Measurements from ENCODE around the gene ATP9A.
"Not testable (repeated sequence)": the region's sequence is repeated elsewhere in the genome, so short reads cannot be mapped to it uniquely, and the experiment has no call there.

The ATP9A gene

DNA sequence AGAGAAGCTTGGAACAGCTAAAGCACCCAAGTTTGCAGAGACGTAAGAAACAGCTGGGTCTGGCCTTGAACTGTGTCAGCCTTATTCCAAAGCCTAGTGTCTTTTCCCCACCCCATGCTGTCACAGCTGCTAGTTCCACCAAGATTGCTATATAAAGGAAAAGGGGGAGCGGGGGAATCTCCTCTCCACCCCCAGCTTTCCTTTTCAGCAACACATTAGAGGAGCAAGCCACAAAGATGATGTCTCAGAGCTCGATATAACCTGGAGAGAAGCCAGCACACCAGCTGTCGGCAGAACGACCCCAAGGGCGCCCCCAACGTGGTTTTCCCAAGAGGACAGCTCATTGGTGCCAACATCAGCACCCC lies 36.5 kb downstream of the ATP9A start:
- Histone ChIP-seq H3K9me3 (ENCODE audit: control insufficient read depth, low read length) (no peaks in the 10 kb centered on the region), H3K9ac (no peak overlapping the region), H2AFZ (no peak overlapping the region), H3K79me2 (peaks cover 17% of the 10 kb centered on the region), H3K4me3 (ENCODE audit: low read depth, low read length) (no peak overlapping the region), H3K4me1 (no peaks in the 10 kb centered on the region), H3K27ac (no peak overlapping the region), H3K4me2 (ENCODE audit: low read length) (no peak overlapping the region), H3K36me3 (ENCODE audit: control insufficient read depth, insufficient read depth, low read length) (no peaks in the 10 kb centered on the region), H3K27me3 (ENCODE audit: control insufficient read depth, insufficient read depth, low read length) (no peaks in the 10 kb centered on the region)
- TF ChIP-seq, protein P1, sequence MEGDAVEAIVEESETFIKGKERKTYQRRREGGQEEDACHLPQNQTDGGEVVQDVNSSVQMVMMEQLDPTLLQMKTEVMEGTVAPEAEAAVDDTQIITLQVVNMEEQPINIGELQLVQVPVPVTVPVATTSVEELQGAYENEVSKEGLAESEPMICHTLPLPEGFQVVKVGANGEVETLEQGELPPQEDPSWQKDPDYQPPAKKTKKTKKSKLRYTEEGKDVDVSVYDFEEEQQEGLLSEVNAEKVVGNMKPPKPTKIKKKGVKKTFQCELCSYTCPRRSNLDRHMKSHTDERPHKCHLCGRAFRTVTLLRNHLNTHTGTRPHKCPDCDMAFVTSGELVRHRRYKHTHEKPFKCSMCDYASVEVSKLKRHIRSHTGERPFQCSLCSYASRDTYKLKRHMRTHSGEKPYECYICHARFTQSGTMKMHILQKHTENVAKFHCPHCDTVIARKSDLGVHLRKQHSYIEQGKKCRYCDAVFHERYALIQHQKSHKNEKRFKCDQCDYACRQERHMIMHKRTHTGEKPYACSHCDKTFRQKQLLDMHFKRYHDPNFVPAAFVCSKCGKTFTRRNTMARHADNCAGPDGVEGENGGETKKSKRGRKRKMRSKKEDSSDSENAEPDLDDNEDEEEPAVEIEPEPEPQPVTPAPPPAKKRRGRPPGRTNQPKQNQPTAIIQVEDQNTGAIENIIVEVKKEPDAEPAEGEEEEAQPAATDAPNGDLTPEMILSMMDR (IDR thresholded peaks at IDR 0.05): no peak

- Histone ChIP-seq H3K27ac (no peak overlapping the region), H3K36me3 (ENCODE audit: control insufficient read depth, insufficient read depth, low read length) (no peaks in the 10 kb centered on the region), H3K9me3 (ENCODE audit: control insufficient read depth, low read length) (no peaks in the 10 kb centered on the region), H3K4me2 (ENCODE audit: low read length) (no peak overlapping the region), H3K9ac (no peak overlapping the region), H3K79me2 (peaks cover 10% of the 10 kb centered on the region), H3K4me1 (no peaks in the 10 kb centered on the region), H3K4me3 (ENCODE audit: low read depth, low read length) (no peak overlapping the region), H2AFZ (no peak overlapping the region), H3K27me3 (ENCODE audit: control insufficient read depth, insufficient read depth, low read length) (no peaks in the 10 kb centered on the region)
- TF ChIP-seq, protein P1 (IDR thresholded peaks at IDR 0.05): no peak
Measured at GRCh38 chr20:51729771-51730170, 38.4 kb downstream of the ATP9A start.

DNA sequence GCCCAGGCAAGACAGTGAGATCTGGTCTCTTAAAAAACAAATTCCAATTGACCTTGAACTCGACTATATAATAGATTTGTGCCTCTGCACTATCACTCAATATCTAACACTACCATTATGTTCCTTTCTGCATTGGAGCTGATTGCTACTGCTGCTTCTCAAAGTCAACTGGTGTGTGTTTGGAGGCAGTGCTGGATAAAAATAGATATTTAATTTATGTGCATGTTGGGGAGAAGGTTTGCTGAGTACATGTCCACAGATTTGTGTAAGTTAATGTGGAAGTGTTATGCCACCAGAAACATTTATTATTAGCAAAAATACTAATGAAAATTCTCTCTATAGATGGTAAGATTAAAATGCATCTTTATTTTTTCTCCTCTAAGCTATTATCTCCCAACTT lies 39.5 kb downstream of the ATP9A start:
- no peak overlapping the region for H2AFZ ChIP-seq
- no peaks in the 10 kb centered on the region for H3K36me3 ChIP-seq (ENCODE audit: control insufficient read depth, insufficient read depth, low read length)
- H3K27me3 ChIP-seq (ENCODE audit: control insufficient read depth, insufficient read depth, low read length): no peaks in the 10 kb centered on the region
- peaks cover 4% of the 10 kb centered on the region for H3K79me2 ChIP-seq
- TF ChIP-seq, protein P1 (IDR thresholded peaks at IDR 0.05): no peak
- H3K9me3 ChIP-seq (ENCODE audit: control insufficient read depth, low read length): no peaks in the 10 kb centered on the region
- no peak overlapping the region for H3K4me3 ChIP-seq (ENCODE audit: low read depth, low read length)
- H3K27ac ChIP-seq: no peak overlapping the region
- H3K4me2 ChIP-seq (ENCODE audit: low read length): no peak overlapping the region
- H3K4me1 ChIP-seq: no peaks in the 10 kb centered on the region
- H3K9ac ChIP-seq: no peak overlapping the region

DNA sequence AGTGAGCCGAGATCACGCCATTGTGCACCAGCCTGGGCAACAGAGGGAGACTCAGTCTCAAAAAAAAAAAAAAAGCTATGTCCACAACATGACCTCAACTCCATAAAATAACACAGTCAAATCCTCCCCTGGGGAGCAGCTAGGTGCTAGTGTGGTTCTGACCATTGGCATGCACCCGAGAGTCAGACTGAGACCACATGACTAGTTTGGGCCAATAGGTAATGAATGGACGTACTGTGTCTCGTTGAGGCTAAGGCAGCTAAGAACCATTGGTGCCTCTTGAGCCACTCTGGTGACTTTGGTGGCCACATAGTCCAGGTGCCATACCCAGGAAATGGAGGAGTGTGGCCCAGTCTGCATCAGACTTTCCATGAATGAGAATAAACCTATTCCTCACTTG lies 40.3 kb downstream of the ATP9A start:
- Histone ChIP-seq H3K27me3 (ENCODE audit: control insufficient read depth, insufficient read depth, low read length) (no peaks in the 10 kb centered on the region), H3K4me1 (no peaks in the 10 kb centered on the region), H3K36me3 (ENCODE audit: control insufficient read depth, insufficient read depth, low read length) (no peaks in the 10 kb centered on the region), H2AFZ (no peak overlapping the region), H3K9me3 (ENCODE audit: control insufficient read depth, low read length) (no peaks in the 10 kb centered on the region), H3K4me2 (ENCODE audit: low read length) (no peak overlapping the region), H3K79me2 (peaks cover 4% of the 10 kb centered on the region), H3K9ac (no peak overlapping the region), H3K4me3 (ENCODE audit: low read depth, low read length) (no peak overlapping the region), H3K27ac (no peak overlapping the region)
- TF ChIP-seq, protein P1 (IDR thresholded peaks at IDR 0.05): no peak

GRCh38 chr20:51725584-51726176 lies 42.5 kb downstream of the ATP9A start:
- no peaks in the 10 kb centered on the region for H3K36me3 ChIP-seq (ENCODE audit: control insufficient read depth, insufficient read depth, low read length)
- no peak overlapping the region for H3K27ac ChIP-seq
- TF ChIP-seq, protein P1 (IDR thresholded peaks at IDR 0.05): no peak
- H3K9ac ChIP-seq: no peak overlapping the region
- no peaks in the 10 kb centered on the region for H3K79me2 ChIP-seq
- no peak overlapping the region for H3K4me3 ChIP-seq (ENCODE audit: low read depth, low read length)
- no peak overlapping the region for H3K4me2 ChIP-seq (ENCODE audit: low read length)
- H3K4me1 ChIP-seq: no peaks in the 10 kb centered on the region
- no peaks in the 10 kb centered on the region for H3K27me3 ChIP-seq (ENCODE audit: control insufficient read depth, insufficient read depth, low read length)
- H3K9me3 ChIP-seq (ENCODE audit: control insufficient read depth, low read length): no peaks in the 10 kb centered on the region
- H2AFZ ChIP-seq: no peak overlapping the region

DNA sequence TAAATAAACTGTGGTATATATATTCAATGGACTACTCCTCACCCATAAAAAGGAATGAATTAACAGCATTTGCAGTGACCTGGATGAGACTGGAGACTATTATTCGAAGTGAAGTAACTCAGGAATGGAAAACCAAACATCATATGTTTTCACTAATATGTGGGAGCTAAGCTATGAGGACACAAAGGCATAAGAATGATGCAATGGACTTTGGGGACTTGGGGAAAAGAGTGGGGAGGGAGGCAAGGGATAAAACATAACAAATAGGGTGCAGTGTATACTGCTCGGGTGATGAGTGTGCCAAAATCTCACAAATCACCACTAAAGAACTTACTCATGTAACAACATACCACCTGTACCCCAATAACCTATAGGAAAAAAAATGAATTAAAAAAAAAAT lies 45.2 kb downstream of the ATP9A start:
- not testable (repeated sequence) for H3K4me2 ChIP-seq (ENCODE audit: low read length); H3K4me1 ChIP-seq; H2AFZ ChIP-seq; H3K9me3 ChIP-seq (ENCODE audit: control insufficient read depth, low read length); H3K36me3 ChIP-seq (ENCODE audit: control insufficient read depth, insufficient read depth, low read length); H3K27me3 ChIP-seq (ENCODE audit: control insufficient read depth, insufficient read depth, low read length); H3K9ac ChIP-seq; H3K27ac ChIP-seq; H3K79me2 ChIP-seq; H3K4me3 ChIP-seq (ENCODE audit: low read depth, low read length)

- H3K36me3 ChIP-seq (ENCODE audit: control insufficient read depth, insufficient read depth, low read length); H3K27ac ChIP-seq; H3K4me1 ChIP-seq; H3K4me3 ChIP-seq (ENCODE audit: low read depth, low read length); H3K27me3 ChIP-seq (ENCODE audit: control insufficient read depth, insufficient read depth, low read length); H3K79me2 ChIP-seq; H3K9ac ChIP-seq; H3K4me2 ChIP-seq (ENCODE audit: low read length); H2AFZ ChIP-seq; H3K9me3 ChIP-seq (ENCODE audit: control insufficient read depth, low read length): not testable (repeated sequence)
Measured at GRCh38 chr20:51722246-51722645, 45.9 kb downstream of the ATP9A start.

Measured in parathyroid adenoma (tissue), 2 donors.